Gastrocnemius medialis (tissue), 4 donors: ENCODE measurements around the gene GRB2.

Source experiments
- POLR2A ChIP-seq, 2 donors: fragments of 450-650 bp; IDR thresholded peaks; one replicate each; pipeline ENCODE4 v1.6.1; 2017; ENCODE audit warnings: antibody characterized with exemption in 2 of 2, mild to moderate bottlenecking in 2 of 2, moderate library complexity in 2 of 2
- TF ChIP-seq, protein P1 (sequence below), 5 experiments: fragments of 450-650 bp in 3 of 5; fragments of 200-600 bp in 2 of 5; sonication (generic) in 2 of 5; IDR thresholded peaks in 4 of 5; conservative IDR thresholded peaks in 1 of 5; 1 replicate in 4 of 5; 2 replicates in 1 of 5; pipeline ENCODE4 v1.5.1; 2016 to 2019; ENCODE audit warnings: antibody characterized with exemption in 5 of 5, mild to moderate bottlenecking in 3 of 5, moderate library complexity in 3 of 5

DNA sequence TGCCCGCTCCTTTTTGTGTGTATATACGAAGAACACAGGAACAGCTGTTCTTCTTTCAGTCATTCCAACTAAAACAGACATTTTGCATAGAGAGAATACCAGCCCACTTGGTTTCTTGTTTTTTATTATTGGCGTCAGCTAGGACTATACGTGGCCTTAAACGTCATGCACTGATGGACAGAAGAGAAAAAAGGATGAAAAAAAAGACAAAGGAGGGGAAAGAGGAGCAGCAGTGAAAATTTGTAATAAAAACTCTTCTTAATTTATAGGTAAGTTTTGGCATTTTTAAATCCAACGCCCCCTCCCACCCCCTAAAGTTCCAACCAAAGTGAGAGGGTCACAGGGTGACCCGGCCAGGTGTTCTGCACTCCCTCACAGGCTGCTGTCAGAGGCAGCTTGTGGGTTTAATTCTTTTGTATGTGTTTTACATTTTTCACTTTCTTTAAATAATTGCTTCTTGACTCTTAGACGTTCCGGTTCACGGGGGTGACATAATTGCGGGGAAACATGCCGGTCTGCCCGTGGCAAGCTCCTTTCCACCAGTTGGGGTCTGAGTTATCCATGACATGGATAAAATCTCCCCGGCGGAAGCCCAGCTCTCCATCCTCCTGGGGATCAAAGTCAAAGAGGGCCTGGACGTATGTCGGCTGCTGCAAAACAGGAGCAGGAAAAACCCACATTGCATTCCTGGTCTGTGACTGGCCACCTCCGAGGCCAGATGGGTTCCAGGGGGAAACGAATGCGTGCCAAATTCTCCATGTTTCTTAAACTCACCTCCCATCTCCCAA, 85.4 kb downstream of the GRB2 start:
- TF ChIP-seq, protein P1, sequence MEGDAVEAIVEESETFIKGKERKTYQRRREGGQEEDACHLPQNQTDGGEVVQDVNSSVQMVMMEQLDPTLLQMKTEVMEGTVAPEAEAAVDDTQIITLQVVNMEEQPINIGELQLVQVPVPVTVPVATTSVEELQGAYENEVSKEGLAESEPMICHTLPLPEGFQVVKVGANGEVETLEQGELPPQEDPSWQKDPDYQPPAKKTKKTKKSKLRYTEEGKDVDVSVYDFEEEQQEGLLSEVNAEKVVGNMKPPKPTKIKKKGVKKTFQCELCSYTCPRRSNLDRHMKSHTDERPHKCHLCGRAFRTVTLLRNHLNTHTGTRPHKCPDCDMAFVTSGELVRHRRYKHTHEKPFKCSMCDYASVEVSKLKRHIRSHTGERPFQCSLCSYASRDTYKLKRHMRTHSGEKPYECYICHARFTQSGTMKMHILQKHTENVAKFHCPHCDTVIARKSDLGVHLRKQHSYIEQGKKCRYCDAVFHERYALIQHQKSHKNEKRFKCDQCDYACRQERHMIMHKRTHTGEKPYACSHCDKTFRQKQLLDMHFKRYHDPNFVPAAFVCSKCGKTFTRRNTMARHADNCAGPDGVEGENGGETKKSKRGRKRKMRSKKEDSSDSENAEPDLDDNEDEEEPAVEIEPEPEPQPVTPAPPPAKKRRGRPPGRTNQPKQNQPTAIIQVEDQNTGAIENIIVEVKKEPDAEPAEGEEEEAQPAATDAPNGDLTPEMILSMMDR (IDR thresholded peaks at IDR 0.05 in 4 of 5, conservative IDR thresholded peaks at IDR 0.05 in 1 of 5), result no peak
- TF ChIP-seq POLR2A (IDR thresholded peaks at IDR 0.05), result no peak
